ENCODE results near the gene RAD18.

The RAD18 gene

GRCh38 chr3:8891303-8891702 lies 72.0 kb downstream of the RAD18 start:
- no peak for DNase-seq

- DNase-seq, result no peak
Observed at GRCh38 chr3:8888301-8888915, 74.9 kb downstream of the RAD18 start.

- no peak for DNase-seq
Observed at GRCh38 chr3:8887435-8888300, 75.6 kb downstream of the RAD18 start.

- no peak for DNase-seq
Observed at GRCh38 chr3:8886546-8886945, 76.7 kb downstream of the RAD18 start.

GRCh38 chr3:8885536-8886316 lies 77.5 kb downstream of the RAD18 start:
- DNase-seq, result no peak

- DNase-seq, result no peak
Observed at GRCh38 chr3:8884630-8885290, 78.5 kb downstream of the RAD18 start.

GRCh38 chr3:8882642-8883041 lies 80.6 kb downstream of the RAD18 start:
- DNase-seq, result no peak

- no peak for DNase-seq
Observed at GRCh38 chr3:8882171-8882593, 81.1 kb downstream of the RAD18 start.

- no peak for DNase-seq
Observed at GRCh38 chr3:8879347-8879944, 83.8 kb downstream of the RAD18 start.

GRCh38 chr3:8875836-8876235 lies 87.4 kb downstream of the RAD18 start:
- no peak for DNase-seq

- DNase-seq, result no peak
Observed at GRCh38 chr3:8873740-8874139, 89.5 kb downstream of the RAD18 start.

- no peak for DNase-seq
Observed at GRCh38 chr3:8872261-8872660, 91.0 kb downstream of the RAD18 start.

- DNase-seq, result no peak
Observed at GRCh38 chr3:8871306-8871705, 92.0 kb downstream of the RAD18 start.

GRCh38 chr3:8870134-8870533 lies 93.1 kb downstream of the RAD18 start:
- DNase-seq, result no peak

GRCh38 chr3:8869613-8870012 lies 93.7 kb downstream of the RAD18 start:
- no peak for DNase-seq

GRCh38 chr3:8868996-8869395 lies 94.3 kb downstream of the RAD18 start:
- DNase-seq, result no peak

GRCh38 chr3:8867646-8868045 lies 95.6 kb downstream of the RAD18 start:
- DNase-seq, result no peak

- no peak for DNase-seq
Observed at GRCh38 chr3:8865697-8866096, 97.6 kb downstream of the RAD18 start.

- DNase-seq, result no peak
Observed at GRCh38 chr3:8864402-8865350, 98.6 kb downstream of the RAD18 start.

- no peak for DNase-seq
Observed at GRCh38 chr3:8863891-8864290, 99.4 kb downstream of the RAD18 start.

- no peak for DNase-seq
Observed at GRCh38 chr3:8857720-8858367, 105.4 kb downstream of the RAD18 start.

Data from right forelimb (tissue), 1 donor.